ENCODE data around the gene RABGAP1.
"Not testable (repeated sequence)": the region's sequence is repeated elsewhere in the genome, so short reads cannot be mapped to it uniquely, and the experiment has no call there.

The RABGAP1 gene

GRCh38 chr9:122904823-122905710 is 35.8 kb upstream of the RABGAP1 start, which contains the start of gene RC3H2:
Gene RC3H2 (minus strand): TSS chr9:122905359. CDS start chr9:122897509, 7,850 bp downstream.
- Histone ChIP-seq H2BK5ac (ENCODE audit: low read depth, low read length, poor library complexity, severe bottlenecking) (peak within 1 kb of the TSS; percentile 88), H2BK12ac (ENCODE audit: low read length in 2 of 2) (no peak within 1 kb of the TSS), H4K8ac (ENCODE audit: low read length) (peak within 1 kb of the TSS; percentile 88), H3K9ac (ENCODE audit: low read length) (peak within 1 kb of the TSS; percentile 95), H3K4me1 (ENCODE audit: control insufficient read depth, insufficient read depth, low read depth, low read length) (peaks cover 5% of the 10 kb centered on the region), H3K27ac (ENCODE audit: low read length, poor library complexity, severe bottlenecking) (peak within 1 kb of the TSS; percentile 93), H3K9me3 (ENCODE audit: control insufficient read depth, low read length) (no peaks in the 10 kb centered on the region), H4K91ac (ENCODE audit: low read length) (peak within 1 kb of the TSS; percentile 78), H3K36me3 (ENCODE audit: control insufficient read depth in 1 of 2, insufficient read depth in 2 of 2, low read depth in 1 of 2, low read length in 2 of 2) (peaks cover 3 to 13% of the 10 kb centered on the region in 2 experiments), H3K4me2 (ENCODE audit: low read length, poor library complexity, severe bottlenecking) (peak within 1 kb of the TSS; percentile 70), H3K79me1 (replicated peaks; ENCODE audit: low read length, poor library complexity, severe bottlenecking) (peaks cover 5% of the 10 kb centered on the region), H2BK120ac (ENCODE audit: low read depth, low read length) (peak within 1 kb of the TSS; percentile 78), H3K4ac (ENCODE audit: low read depth in 1 of 2, low read length in 2 of 2) (peak within 1 kb of the TSS; percentile 21 to 99), H3K23ac (ENCODE audit: low read length in 2 of 2) (peak within 1 kb of the TSS in 1 of 2 experiments; percentile 14), H3K14ac (ENCODE audit: low read length in 2 of 2) (peak within 1 kb of the TSS; percentile 35 to 94), H3K4me3 (ENCODE audit: insufficient read depth in 1 of 2, low read depth in 1 of 2, low read length in 2 of 2) (peak within 1 kb of the TSS; percentile 81 to 91), H3K18ac (ENCODE audit: low read depth in 1 of 2, low read length in 2 of 2) (peak within 1 kb of the TSS; percentile 92 to 93), H2AFZ (ENCODE audit: low read depth, low read length) (peak within 1 kb of the TSS; percentile 46), H2AK5ac (ENCODE audit: low read length, severe bottlenecking) (peak within 1 kb of the TSS; percentile 60), H2BK15ac (ENCODE audit: low read depth, poor library complexity, severe bottlenecking) (peak within 1 kb of the TSS; percentile 84), H3K27me3 (ENCODE audit: control insufficient read depth in 1 of 2, insufficient read depth in 1 of 2, low read length in 2 of 2) (no peaks in the 10 kb centered on the region)
- WGBS: under 1% methylated on average over 47 of the region's 77 CpGs
- peak; percentile 100 for DNase-seq

- H3K9ac ChIP-seq (ENCODE audit: low read length): peak overlapping the region; percentile 95
- not testable (repeated sequence) for H3K23ac ChIP-seq (ENCODE audit: low read length in 2 of 2); H2BK15ac ChIP-seq (ENCODE audit: low read depth, poor library complexity, severe bottlenecking); H3K18ac ChIP-seq (ENCODE audit: low read depth in 1 of 2, low read length in 2 of 2); H2BK5ac ChIP-seq (ENCODE audit: low read depth, low read length, poor library complexity, severe bottlenecking); H2BK12ac ChIP-seq (ENCODE audit: low read length in 2 of 2); H3K27me3 ChIP-seq (ENCODE audit: control insufficient read depth in 1 of 2, insufficient read depth in 1 of 2, low read length in 2 of 2); DNase-seq; H3K4me2 ChIP-seq (ENCODE audit: low read length, poor library complexity, severe bottlenecking); H2AK5ac ChIP-seq (ENCODE audit: low read length, severe bottlenecking); H3K9me3 ChIP-seq (ENCODE audit: control insufficient read depth, low read length); H3K79me1 ChIP-seq (replicated peaks; ENCODE audit: low read length, poor library complexity, severe bottlenecking); H3K27ac ChIP-seq (ENCODE audit: low read length, poor library complexity, severe bottlenecking); H3K4ac ChIP-seq (ENCODE audit: low read depth in 1 of 2, low read length in 2 of 2); H3K14ac ChIP-seq (ENCODE audit: low read length in 2 of 2); H3K4me3 ChIP-seq (ENCODE audit: insufficient read depth in 1 of 2, low read depth in 1 of 2, low read length in 2 of 2); H4K91ac ChIP-seq (ENCODE audit: low read length); H2AFZ ChIP-seq (ENCODE audit: low read depth, low read length); H4K8ac ChIP-seq (ENCODE audit: low read length); H2BK120ac ChIP-seq (ENCODE audit: low read depth, low read length); H3K4me1 ChIP-seq (ENCODE audit: control insufficient read depth, insufficient read depth, low read depth, low read length)
- H3K36me3 ChIP-seq (ENCODE audit: control insufficient read depth in 1 of 2, insufficient read depth in 2 of 2, low read depth in 1 of 2, low read length in 2 of 2): peaks cover 8 to 24% of the 10 kb centered on the region in 2 experiments
- 98% methylated on average over 16 of the region's 16 CpGs for WGBS
Measured at GRCh38 chr9:122906122-122906521, 34.7 kb upstream of the RABGAP1 start.

GRCh38 chr9:122912671-122912963 is 28.2 kb upstream of the RABGAP1 start:
- peak overlapping the region; percentile 86 for H3K27ac ChIP-seq (ENCODE audit: low read length, poor library complexity, severe bottlenecking)
- peak overlapping the region in 1 of 2 experiments; percentile 85 for H3K18ac ChIP-seq (ENCODE audit: low read depth in 1 of 2, low read length in 2 of 2)
- no peaks in the 10 kb centered on the region for H3K9me3 ChIP-seq (ENCODE audit: control insufficient read depth, low read length)
- H3K36me3 ChIP-seq (ENCODE audit: control insufficient read depth in 1 of 2, insufficient read depth in 2 of 2, low read depth in 1 of 2, low read length in 2 of 2): peaks cover 4 to 32% of the 10 kb centered on the region in 2 experiments
- H3K79me1 ChIP-seq (replicated peaks; ENCODE audit: low read length, poor library complexity, severe bottlenecking): peaks cover 14% of the 10 kb centered on the region
- H2BK12ac ChIP-seq (ENCODE audit: low read length in 2 of 2): no peak overlapping the region
- no peak for DNase-seq
- H3K23ac ChIP-seq (ENCODE audit: low read length in 2 of 2): no peak overlapping the region
- H4K8ac ChIP-seq (ENCODE audit: low read length): peak overlapping the region; percentile 98
- no peak overlapping the region for H2BK15ac ChIP-seq (ENCODE audit: low read depth, poor library complexity, severe bottlenecking)
- no peak overlapping the region for H2BK120ac ChIP-seq (ENCODE audit: low read depth, low read length)
- no peaks in the 10 kb centered on the region for H3K27me3 ChIP-seq (ENCODE audit: control insufficient read depth in 1 of 2, insufficient read depth in 1 of 2, low read length in 2 of 2)
- no peak overlapping the region for H2AK5ac ChIP-seq (ENCODE audit: low read length, severe bottlenecking)
- WGBS: 13% methylated on average over 9 of the region's 9 CpGs
- H2AFZ ChIP-seq (ENCODE audit: low read depth, low read length): no peak overlapping the region
- H2BK5ac ChIP-seq (ENCODE audit: low read depth, low read length, poor library complexity, severe bottlenecking): no peak overlapping the region
- no peak overlapping the region for H3K14ac ChIP-seq (ENCODE audit: low read length in 2 of 2)
- peak overlapping the region; percentile 88 for H4K91ac ChIP-seq (ENCODE audit: low read length)
- peak overlapping the region; percentile 73 for H3K4me2 ChIP-seq (ENCODE audit: low read length, poor library complexity, severe bottlenecking)
- H3K4me1 ChIP-seq (ENCODE audit: control insufficient read depth, insufficient read depth, low read depth, low read length): no peaks in the 10 kb centered on the region
- H3K9ac ChIP-seq (ENCODE audit: low read length): peak overlapping the region; percentile 91
- H3K4ac ChIP-seq (ENCODE audit: low read depth in 1 of 2, low read length in 2 of 2): peak overlapping the region in 1 of 2 experiments; percentile 8
- H3K4me3 ChIP-seq (ENCODE audit: insufficient read depth in 1 of 2, low read depth in 1 of 2, low read length in 2 of 2): peak overlapping the region; percentile 70 to 92

GRCh38 chr9:122912964-122913673 is 27.7 kb upstream of the RABGAP1 start, which contains the start of gene ZBTB6:
Gene ZBTB6 (minus strand): TSS chr9:122913323. CDS start chr9:122912072, 1,251 bp downstream.
- peak within 1 kb of the TSS; percentile 70 to 92 for H3K4me3 ChIP-seq (ENCODE audit: insufficient read depth in 1 of 2, low read depth in 1 of 2, low read length in 2 of 2)
- H4K8ac ChIP-seq (ENCODE audit: low read length): peak within 1 kb of the TSS; percentile 98
- under 1% methylated on average over 35 of the region's 35 CpGs for WGBS
- no peak within 1 kb of the TSS for H2AK5ac ChIP-seq (ENCODE audit: low read length, severe bottlenecking)
- peak within 1 kb of the TSS; percentile 91 for H3K9ac ChIP-seq (ENCODE audit: low read length)
- H3K4ac ChIP-seq (ENCODE audit: low read depth in 1 of 2, low read length in 2 of 2): peak within 1 kb of the TSS; percentile 49 to 96
- H3K9me3 ChIP-seq (ENCODE audit: control insufficient read depth, low read length): no peaks in the 10 kb centered on the region
- H3K14ac ChIP-seq (ENCODE audit: low read length in 2 of 2): no peak within 1 kb of the TSS
- no peak within 1 kb of the TSS for H2BK12ac ChIP-seq (ENCODE audit: low read length in 2 of 2)
- H3K27ac ChIP-seq (ENCODE audit: low read length, poor library complexity, severe bottlenecking): peak within 1 kb of the TSS; percentile 86
- peak within 1 kb of the TSS; percentile 88 for H4K91ac ChIP-seq (ENCODE audit: low read length)
- H3K23ac ChIP-seq (ENCODE audit: low read length in 2 of 2): no peak within 1 kb of the TSS
- peaks cover 16% of the 10 kb centered on the region for H3K79me1 ChIP-seq (replicated peaks; ENCODE audit: low read length, poor library complexity, severe bottlenecking)
- H3K18ac ChIP-seq (ENCODE audit: low read depth in 1 of 2, low read length in 2 of 2): peak within 1 kb of the TSS; percentile 21 to 85
- H3K4me2 ChIP-seq (ENCODE audit: low read length, poor library complexity, severe bottlenecking): peak within 1 kb of the TSS; percentile 73
- H3K4me1 ChIP-seq (ENCODE audit: control insufficient read depth, insufficient read depth, low read depth, low read length): no peaks in the 10 kb centered on the region
- no peaks in the 10 kb centered on the region for H3K27me3 ChIP-seq (ENCODE audit: control insufficient read depth in 1 of 2, insufficient read depth in 1 of 2, low read length in 2 of 2)
- peak; percentile 92 for DNase-seq
- peaks cover 4 to 35% of the 10 kb centered on the region in 2 experiments for H3K36me3 ChIP-seq (ENCODE audit: control insufficient read depth in 1 of 2, insufficient read depth in 2 of 2, low read depth in 1 of 2, low read length in 2 of 2)
- no peak within 1 kb of the TSS for H2BK5ac ChIP-seq (ENCODE audit: low read depth, low read length, poor library complexity, severe bottlenecking)
- no peak within 1 kb of the TSS for H2BK120ac ChIP-seq (ENCODE audit: low read depth, low read length)
- H2BK15ac ChIP-seq (ENCODE audit: low read depth, poor library complexity, severe bottlenecking): no peak within 1 kb of the TSS
- peak within 1 kb of the TSS; percentile 7 for H2AFZ ChIP-seq (ENCODE audit: low read depth, low read length)

Data from mesenchymal stem cell (in vitro differentiated cells and primary cell).